Measurements from ENCODE around the gene VWA3B. TPM values are rescaled to one million over a fixed set of nuclear protein-coding genes. Genes with fewer than 3 reads are reported as not detected.

VWA3B gene
- total RNA-seq, 2 donors from 2014 or later, result not detected

DNA sequence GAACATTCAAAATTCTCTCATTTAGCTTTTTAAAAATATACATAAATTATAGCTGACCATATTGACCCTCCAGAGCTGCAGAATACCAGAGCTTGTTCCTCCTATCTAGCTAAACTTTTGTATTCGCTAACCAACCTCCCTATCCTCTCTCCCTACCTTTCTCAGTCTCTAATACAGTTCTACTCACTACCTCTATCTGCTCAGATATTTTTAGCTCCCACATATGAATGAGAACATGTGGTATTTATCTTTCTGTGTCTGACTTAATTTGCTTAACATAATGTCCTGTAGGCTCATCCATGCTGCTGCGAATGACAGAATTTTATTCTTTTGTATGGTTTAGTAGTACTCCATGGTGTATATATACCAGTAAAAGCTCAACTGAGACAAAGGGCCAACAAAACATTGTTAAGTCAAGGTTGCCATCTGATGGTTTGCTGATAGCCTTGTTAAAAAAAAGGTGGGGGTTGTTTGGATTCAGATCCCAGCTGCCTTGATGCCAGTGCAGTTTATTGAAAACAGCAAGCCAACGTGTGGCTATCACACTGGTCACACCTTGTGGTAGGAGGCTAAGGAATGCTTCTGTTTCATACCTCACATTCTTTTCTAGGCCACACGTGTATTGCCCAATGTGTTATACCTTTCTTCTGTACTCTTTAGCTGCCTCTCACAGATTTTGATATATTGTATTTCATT lies 101.5 kb downstream of the VWA3B start:
- H3K36me3 Mint-ChIP-seq (ENCODE audit: low read depth), result no peaks in the 10 kb centered on the region
- no peak overlapping the region for H3K27ac Mint-ChIP-seq
- H3K4me1 Mint-ChIP-seq, result no peaks in the 10 kb centered on the region
- H3K4me3 Mint-ChIP-seq, result no peak overlapping the region
- ATAC-seq (replicated peaks), result no peak
- no peaks in the 10 kb centered on the region for H3K9me3 Mint-ChIP-seq
- H3K27me3 Mint-ChIP-seq, result peaks cover 3% of the 10 kb centered on the region

DNA sequence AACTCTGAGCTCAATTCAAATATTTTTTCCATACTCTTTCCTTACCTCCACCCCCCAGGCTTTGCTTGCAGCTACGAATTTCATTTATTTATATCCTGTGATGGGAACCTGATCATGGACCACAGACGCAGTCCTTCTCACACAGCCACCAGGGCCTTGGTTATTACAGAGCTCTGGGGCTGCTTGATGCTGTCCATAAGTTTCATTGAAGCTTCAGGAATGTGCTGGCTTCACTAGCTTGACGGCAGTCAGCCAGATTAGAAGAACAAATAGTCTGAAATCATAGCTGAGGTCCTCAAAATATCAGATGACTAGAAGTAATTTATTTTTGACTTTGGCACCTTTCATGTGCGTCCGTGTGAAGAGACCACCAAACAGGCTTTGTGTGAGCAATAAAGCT lies 104.9 kb downstream of the VWA3B start:
- Mint-ChIP-seq H3K27ac (no peak overlapping the region), H3K9me3 (no peaks in the 10 kb centered on the region), H3K4me1 (no peaks in the 10 kb centered on the region), H3K4me3 (no peak overlapping the region), H3K36me3 (ENCODE audit: low read depth) (no peaks in the 10 kb centered on the region), H3K27me3 (peaks cover 8% of the 10 kb centered on the region)
- ATAC-seq (replicated peaks), result no peak

DNA sequence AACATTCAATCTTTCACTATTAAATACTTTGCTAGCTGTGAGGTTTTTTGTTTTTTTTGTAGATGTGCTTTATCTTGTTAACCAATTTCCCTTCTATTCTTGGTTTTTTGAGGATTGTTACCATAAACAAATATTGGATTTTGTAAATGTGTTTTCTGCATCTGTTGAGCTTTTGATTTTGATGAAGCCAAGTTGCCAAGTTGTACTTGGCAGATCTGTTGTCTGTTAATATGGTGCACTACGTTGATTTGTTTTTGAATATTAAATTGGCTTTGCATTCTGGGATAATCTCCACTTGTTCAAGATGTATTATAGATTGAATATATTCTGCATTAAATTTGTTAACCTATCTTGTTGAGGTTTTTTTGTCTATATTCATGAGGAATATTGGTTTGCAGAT lies 114.6 kb downstream of the VWA3B start:
- no peak overlapping the region for H3K27ac Mint-ChIP-seq
- no peaks in the 10 kb centered on the region for H3K9me3 Mint-ChIP-seq
- no peak overlapping the region for H3K4me3 Mint-ChIP-seq

DNA sequence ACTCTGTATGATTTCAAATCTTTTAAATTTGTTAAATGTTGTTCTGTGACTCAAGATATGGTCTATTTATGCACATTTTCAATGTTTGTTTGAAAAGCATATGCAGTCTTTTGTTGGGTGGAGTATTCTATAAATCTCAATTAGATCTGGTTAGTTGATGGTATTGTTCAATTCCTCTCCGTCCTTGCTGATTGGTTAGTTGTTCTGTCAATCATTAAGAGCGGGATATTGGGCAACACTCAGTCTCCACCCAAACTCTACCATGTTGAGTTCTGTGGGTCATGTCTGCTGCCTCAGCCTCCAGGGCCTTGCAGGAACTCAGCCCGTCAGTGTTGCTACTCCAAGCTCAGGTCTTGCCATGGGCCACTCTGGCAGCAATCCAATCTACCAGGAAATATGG lies 118.9 kb downstream of the VWA3B start:
- Mint-ChIP-seq H3K36me3 (ENCODE audit: low read depth) (no peaks in the 10 kb centered on the region), H3K27me3 (peaks cover 26% of the 10 kb centered on the region), H3K4me1 (no peaks in the 10 kb centered on the region), H3K27ac (no peak overlapping the region), H3K4me3 (no peak overlapping the region), H3K9me3 (no peaks in the 10 kb centered on the region)
- no peak for ATAC-seq (replicated peaks)

More for the DNA sequence above, 114.6 kb downstream of the VWA3B start:
- peaks cover 20% of the 10 kb centered on the region for H3K27me3 Mint-ChIP-seq
- ATAC-seq (replicated peaks), result no peak
- H3K36me3 Mint-ChIP-seq (ENCODE audit: low read depth), result no peaks in the 10 kb centered on the region
- H3K4me1 Mint-ChIP-seq, result no peaks in the 10 kb centered on the region

DNA sequence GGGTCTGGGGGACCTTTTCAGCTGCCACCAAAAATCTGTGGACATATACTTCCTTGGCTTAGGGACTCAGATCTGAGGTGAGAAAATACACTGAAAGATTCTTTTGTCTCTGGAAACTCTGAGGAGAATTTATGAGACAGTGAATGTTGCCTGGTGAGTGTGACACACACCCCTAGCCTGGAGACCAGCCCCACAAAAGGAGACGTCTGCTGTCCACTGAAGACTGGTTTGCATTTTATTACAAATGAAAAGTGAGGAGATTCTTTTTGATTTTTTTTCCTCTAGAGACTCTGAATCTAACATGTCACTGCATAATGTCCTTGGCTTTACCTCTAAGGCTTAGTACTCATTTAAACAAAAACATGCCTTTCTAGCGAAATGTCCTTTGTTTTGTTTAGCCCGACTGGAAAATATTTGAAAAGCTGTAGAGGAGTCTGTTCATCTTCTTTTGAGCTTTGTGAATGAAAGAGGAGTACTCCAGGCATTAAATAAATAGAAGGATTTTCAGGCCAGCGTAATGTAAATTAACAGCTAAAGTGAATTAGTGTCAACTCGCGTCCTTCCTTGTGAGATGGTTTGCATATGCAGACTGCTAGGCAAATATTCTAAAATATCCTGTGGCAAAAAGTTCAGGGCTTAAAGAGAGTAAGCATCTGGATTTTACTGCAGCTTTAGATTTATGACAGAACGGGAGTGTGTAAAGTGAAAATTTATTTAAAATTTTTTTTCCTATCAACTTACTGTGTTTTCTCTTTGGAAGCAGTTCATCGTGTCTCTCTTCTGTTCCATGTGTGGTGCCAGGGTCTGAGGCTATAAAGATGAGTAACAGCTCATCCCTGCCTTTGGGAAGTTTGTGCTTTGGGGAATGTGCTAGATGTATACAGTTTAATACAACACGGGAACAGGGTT lies 125.4 kb downstream of the VWA3B start:
- Mint-ChIP-seq H3K36me3 (ENCODE audit: low read depth) (no peaks in the 10 kb centered on the region), H3K27me3 (peaks cover 47% of the 10 kb centered on the region), H3K4me1 (no peaks in the 10 kb centered on the region), H3K27ac (no peak overlapping the region), H3K9me3 (no peaks in the 10 kb centered on the region), H3K4me3 (no peak overlapping the region)
- no peak for ATAC-seq (replicated peaks)

DNA sequence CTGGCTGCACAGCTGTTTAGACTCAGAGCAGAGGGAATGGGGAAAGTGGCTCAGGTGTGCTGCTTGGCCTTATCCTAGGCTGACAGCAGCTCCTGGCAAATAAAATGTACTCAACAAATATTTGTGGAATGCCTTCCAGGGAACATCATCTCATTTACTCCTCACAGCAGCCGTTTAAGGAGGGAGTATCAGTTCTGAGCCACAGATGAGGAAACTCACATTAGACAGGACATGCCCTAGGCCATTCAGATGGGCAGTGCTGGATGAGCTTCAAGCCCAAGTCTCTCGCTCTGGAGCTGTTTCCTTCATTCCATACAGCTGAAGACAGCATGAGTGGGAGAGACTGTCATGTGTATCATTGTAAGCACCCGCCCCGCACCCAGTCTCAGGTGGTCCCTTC lies 129.6 kb downstream of the VWA3B start:
- H3K4me3 Mint-ChIP-seq, result no peak overlapping the region
- no peak overlapping the region for H3K27ac Mint-ChIP-seq

DNA sequence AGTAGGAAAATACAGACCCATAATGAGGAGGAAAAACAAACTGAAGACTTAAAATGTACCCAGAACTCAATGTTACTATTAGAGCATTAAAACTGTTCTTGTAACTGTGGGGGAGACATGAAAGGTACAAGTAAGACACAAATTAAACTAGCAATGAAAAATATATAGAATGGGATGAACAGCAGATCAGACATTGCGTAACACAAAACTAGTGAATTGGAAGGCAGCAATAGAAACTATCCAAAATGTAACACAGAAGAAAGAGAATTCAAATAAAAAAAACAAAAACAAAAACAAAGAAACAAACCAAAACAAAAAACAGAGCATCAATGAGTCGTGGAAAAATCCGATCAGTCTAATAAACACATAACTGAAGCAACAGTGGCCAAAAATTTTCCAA lies 132.2 kb downstream of the VWA3B start:
- no peak for ATAC-seq (replicated peaks)
- peaks cover 7% of the 10 kb centered on the region for H3K9me3 Mint-ChIP-seq
- H3K27me3 Mint-ChIP-seq, result peaks cover 20% of the 10 kb centered on the region
- H3K27ac Mint-ChIP-seq, result no peak overlapping the region
- H3K4me3 Mint-ChIP-seq, result no peak overlapping the region
- H3K36me3 Mint-ChIP-seq (ENCODE audit: low read depth), result no peaks in the 10 kb centered on the region
- no peaks in the 10 kb centered on the region for H3K4me1 Mint-ChIP-seq

More for the DNA sequence above, 129.6 kb downstream of the VWA3B start:
- Mint-ChIP-seq H3K27me3 (peaks cover 35% of the 10 kb centered on the region), H3K9me3 (peaks cover 7% of the 10 kb centered on the region), H3K36me3 (ENCODE audit: low read depth) (no peaks in the 10 kb centered on the region), H3K4me1 (no peaks in the 10 kb centered on the region)
- no peak for ATAC-seq (replicated peaks)

DNA sequence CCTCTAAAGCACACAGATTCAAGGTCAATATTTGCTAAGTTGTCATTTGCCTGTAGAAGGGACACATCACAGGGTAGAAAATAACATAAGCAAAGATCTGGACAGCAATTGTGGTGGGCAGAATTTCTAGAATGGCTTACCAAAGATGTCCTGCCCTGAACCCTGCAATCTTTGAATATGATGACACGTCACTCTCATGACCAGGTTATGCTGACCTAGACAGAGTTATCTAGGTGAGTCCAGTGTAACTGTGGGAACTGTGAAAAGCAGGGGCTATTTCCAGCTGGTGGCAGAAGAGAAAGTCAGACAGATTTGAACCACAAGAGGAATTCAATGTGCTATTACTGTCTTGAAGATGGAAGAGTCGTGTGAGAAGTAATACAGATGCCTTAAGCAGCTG lies 147.0 kb downstream of the VWA3B start:
- Mint-ChIP-seq H3K4me3 (no peak overlapping the region), H3K27ac (peak overlapping the region; percentile 4), H3K27me3 (peaks cover 22% of the 10 kb centered on the region), H3K4me1 (no peaks in the 10 kb centered on the region), H3K36me3 (ENCODE audit: low read depth) (no peaks in the 10 kb centered on the region), H3K9me3 (no peaks in the 10 kb centered on the region)
- ATAC-seq (replicated peaks), result no peak

DNA sequence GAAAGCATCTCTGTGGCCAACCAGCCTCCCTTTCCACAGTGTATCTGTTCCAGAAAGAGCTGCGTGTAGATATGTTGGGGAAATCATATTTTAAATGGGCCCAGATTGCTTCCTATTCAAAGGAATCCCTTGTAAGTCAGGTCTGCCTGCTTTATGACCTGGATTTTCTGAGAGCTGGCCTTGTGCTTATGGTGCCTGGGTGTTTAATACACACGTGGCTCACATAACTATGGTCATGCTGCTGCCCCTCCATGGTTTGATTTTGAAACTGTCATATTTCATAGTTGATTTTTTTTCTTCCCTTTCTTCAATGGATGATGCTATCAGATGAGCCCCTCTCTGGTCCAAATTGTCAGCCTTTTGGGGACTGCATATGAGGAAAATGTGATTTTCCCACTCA lies 147.8 kb downstream of the VWA3B start:
- H3K27me3 Mint-ChIP-seq, result peaks cover 22% of the 10 kb centered on the region
- H3K4me1 Mint-ChIP-seq, result no peaks in the 10 kb centered on the region
- no peaks in the 10 kb centered on the region for H3K36me3 Mint-ChIP-seq (ENCODE audit: low read depth)
- no peak overlapping the region for H3K4me3 Mint-ChIP-seq
- H3K9me3 Mint-ChIP-seq, result no peaks in the 10 kb centered on the region
- ATAC-seq (replicated peaks), result no peak
- H3K27ac Mint-ChIP-seq, result no peak overlapping the region

DNA sequence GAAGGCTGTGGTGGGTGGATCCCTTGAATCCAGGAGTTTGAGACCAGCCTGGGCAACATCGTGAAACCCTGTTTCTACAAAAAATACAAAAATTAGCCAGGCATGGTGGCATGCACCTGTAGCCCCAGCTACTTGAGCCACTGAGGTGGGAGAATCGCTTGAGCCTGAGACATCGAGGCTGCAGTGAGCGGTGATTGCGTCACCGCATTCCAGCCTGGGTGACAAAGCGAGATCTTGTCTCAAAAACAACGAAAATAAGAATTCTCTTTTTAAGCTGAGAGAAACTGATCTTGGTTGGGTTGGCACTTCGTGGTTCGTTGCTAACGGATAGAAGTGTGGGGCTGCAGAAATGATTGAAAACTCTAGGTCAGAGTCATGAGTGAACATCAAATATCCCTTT lies 150.0 kb downstream of the VWA3B start:
- H3K27me3 Mint-ChIP-seq, result peaks cover 28% of the 10 kb centered on the region
- H3K27ac Mint-ChIP-seq, result no peak overlapping the region
- H3K4me1 Mint-ChIP-seq, result no peaks in the 10 kb centered on the region
- ATAC-seq (replicated peaks), result no peak
- H3K36me3 Mint-ChIP-seq (ENCODE audit: low read depth), result no peaks in the 10 kb centered on the region
- H3K9me3 Mint-ChIP-seq, result no peaks in the 10 kb centered on the region
- H3K4me3 Mint-ChIP-seq, result no peak overlapping the region

DNA sequence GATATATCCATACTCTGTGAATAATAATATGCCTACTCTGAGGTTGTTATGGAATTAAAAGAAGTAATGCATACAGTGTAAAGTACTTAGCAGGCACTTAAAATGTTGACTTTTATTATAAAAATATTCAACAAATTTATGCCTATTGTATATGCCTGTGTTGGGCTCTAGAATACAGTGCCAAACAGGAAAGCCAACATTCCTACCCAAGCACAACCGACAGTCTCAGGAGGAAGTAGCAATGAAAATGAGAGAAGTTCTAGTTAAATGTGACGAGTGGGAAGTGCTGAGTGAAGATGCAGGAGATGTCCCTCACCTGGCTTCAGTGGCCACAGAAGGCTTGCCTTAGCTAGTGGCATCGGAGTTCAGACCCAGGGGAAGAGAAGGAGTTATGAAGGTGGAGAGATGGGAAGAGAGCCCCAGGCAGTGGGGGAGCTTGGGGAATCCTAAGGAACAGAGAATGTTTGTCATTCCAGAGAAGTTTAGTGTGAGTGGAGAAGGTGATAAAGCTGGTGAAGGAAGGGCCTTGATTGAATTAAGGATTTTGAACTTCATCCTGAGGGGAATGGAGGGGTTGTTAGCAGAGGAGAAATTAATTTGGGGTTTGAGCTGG lies 153.9 kb downstream of the VWA3B start:
- Mint-ChIP-seq H3K27me3 (peaks cover 29% of the 10 kb centered on the region), H3K4me1 (no peaks in the 10 kb centered on the region), H3K4me3 (no peak overlapping the region), H3K27ac (no peak overlapping the region), H3K36me3 (ENCODE audit: low read depth) (no peaks in the 10 kb centered on the region), H3K9me3 (no peaks in the 10 kb centered on the region)
- no peak for ATAC-seq (replicated peaks)

DNA sequence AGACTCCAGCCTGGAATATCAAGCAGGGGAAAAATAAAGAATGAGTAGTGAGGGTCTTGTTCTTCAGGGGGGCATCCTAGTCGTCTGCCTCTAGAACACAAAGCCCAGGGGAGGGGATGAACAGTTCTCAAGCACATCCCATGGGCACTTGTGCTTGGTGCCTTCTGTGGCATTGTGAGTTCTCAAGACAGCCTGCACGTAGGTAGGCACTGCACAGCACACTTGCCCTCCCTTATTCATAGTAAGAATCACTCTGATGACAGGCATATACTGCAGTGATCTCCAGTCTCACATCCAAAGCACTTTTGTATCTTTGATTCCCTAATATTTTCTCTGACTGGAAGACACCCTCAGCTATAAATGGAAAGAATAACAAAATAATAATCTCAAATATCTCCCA lies 154.6 kb downstream of the VWA3B start:
- H3K27me3 Mint-ChIP-seq, result peaks cover 29% of the 10 kb centered on the region
- no peak overlapping the region for H3K4me3 Mint-ChIP-seq
- no peak for ATAC-seq (replicated peaks)
- no peaks in the 10 kb centered on the region for H3K36me3 Mint-ChIP-seq (ENCODE audit: low read depth)
- H3K9me3 Mint-ChIP-seq, result no peaks in the 10 kb centered on the region
- no peaks in the 10 kb centered on the region for H3K4me1 Mint-ChIP-seq
- no peak overlapping the region for H3K27ac Mint-ChIP-seq

DNA sequence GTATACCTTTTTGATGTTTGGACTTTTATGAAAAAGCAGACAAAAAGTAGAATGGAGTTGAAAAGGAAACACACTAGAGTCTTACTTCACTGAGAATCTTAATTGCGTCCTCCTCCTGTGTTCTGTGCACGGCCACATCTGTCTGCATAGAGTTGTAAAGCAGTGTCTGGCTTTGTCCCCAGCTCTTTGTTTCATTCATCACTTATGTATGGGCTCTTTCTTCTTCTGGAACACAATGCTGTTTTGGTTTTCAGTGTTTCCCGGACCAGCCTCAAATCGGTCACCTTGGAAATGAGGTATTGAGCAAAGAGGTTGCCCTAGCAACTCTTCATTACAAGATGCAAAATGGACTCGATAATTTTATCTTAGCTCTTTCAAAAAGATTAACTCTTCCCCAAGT lies 155.0 kb downstream of the VWA3B start:
- H3K9me3 Mint-ChIP-seq, result no peaks in the 10 kb centered on the region
- peaks cover 29% of the 10 kb centered on the region for H3K27me3 Mint-ChIP-seq
- ATAC-seq (replicated peaks), result no peak
- no peak overlapping the region for H3K4me3 Mint-ChIP-seq
- H3K4me1 Mint-ChIP-seq, result no peaks in the 10 kb centered on the region
- no peaks in the 10 kb centered on the region for H3K36me3 Mint-ChIP-seq (ENCODE audit: low read depth)
- no peak overlapping the region for H3K27ac Mint-ChIP-seq

DNA sequence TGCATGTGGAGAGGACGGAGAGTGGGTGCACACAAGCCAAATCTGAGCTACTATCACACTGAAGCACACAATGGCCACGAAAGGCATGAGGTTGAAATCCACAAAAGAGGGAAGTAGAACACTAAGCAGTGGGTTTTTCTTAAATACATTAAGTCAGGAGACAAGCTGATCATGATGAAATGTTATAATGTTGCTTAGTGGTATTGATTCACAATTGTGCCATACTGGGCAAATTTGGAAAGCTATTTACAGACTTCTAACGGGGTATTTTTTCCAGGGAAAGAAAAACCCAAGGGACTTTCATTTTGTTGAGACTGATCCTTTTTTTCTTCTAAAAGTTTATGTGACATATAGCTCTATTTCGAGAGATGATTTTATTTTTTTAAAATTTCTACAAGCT lies 158.5 kb downstream of the VWA3B start:
- Mint-ChIP-seq H3K9me3 (peaks cover 12% of the 10 kb centered on the region), H3K27me3 (peaks cover 33% of the 10 kb centered on the region), H3K27ac (no peak overlapping the region), H3K4me1 (no peaks in the 10 kb centered on the region), H3K36me3 (ENCODE audit: low read depth) (no peaks in the 10 kb centered on the region), H3K4me3 (no peak overlapping the region)
- no peak for ATAC-seq (replicated peaks)

DNA sequence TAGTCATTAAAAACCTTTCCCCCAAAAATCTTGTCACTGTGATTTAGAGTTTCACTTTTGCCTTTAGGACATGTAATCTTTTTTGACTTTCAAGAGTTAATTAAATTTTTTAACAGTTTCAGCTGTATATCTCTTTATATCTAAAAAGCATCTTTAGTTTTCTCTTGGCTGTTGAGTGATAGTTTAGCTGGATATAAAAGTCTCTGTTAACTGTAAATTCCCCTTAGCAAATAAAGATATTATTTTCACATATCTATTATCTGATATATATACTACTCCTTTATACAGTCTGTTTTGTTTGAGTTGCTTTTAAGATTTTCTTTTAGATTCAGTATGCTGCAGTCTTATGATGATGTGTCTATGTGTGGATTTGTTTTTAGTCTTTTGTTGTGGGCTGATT lies 160.4 kb downstream of the VWA3B start:
- ATAC-seq (replicated peaks), result no peak
- H3K27me3 Mint-ChIP-seq, result peaks cover 23% of the 10 kb centered on the region
- no peaks in the 10 kb centered on the region for H3K36me3 Mint-ChIP-seq (ENCODE audit: low read depth)

More for the DNA sequence above, 160.4 kb downstream of the VWA3B start:
- H3K4me3 Mint-ChIP-seq, result no peak overlapping the region
- no peaks in the 10 kb centered on the region for H3K4me1 Mint-ChIP-seq
- H3K9me3 Mint-ChIP-seq, result peaks cover 12% of the 10 kb centered on the region
- no peak overlapping the region for H3K27ac Mint-ChIP-seq

Data from activated T-helper 17 cell treated with anti-CD3 and anti-CD28 coated beads, Interleukin-2, amount 50 U/mL, for 72 hours (primary cell).